HG02885 (cell line): Measurements from ENCODE around the gene LDB1.

ENCODE experiments used
- ATAC-seq: cut with Tn5 transposase; IDR thresholded peaks from one replicate; pipeline ENCODE4 v1.9.1; 2021; ENCODE audit warnings: mild to moderate bottlenecking; ENCODE audit not compliant: unreplicated experiment, poor library complexity

The LDB1 gene

GRCh38 chr10:102114861-102115618, 5.1 kb downstream of the LDB1 start:
- ATAC-seq: peak; percentile 69

- peak; percentile 15 for ATAC-seq
These were observed 6.0 kb downstream of the LDB1 start for GRCh38 chr10:102113956-102114857.

- no peak for ATAC-seq
These were observed 6.8 kb downstream of the LDB1 start for GRCh38 chr10:102113261-102113955.

GRCh38 chr10:102112210-102112817, 7.9 kb downstream of the LDB1 start:
- no peak for ATAC-seq

GRCh38 chr10:102111276-102111675, 8.9 kb downstream of the LDB1 start:
- no peak for ATAC-seq

GRCh38 chr10:102109166-102110116, 10.7 kb downstream of the LDB1 start:
- no peak for ATAC-seq

GRCh38 chr10:102106998-102107397, 13.2 kb downstream of the LDB1 start:
- no peak for ATAC-seq

- no peak for ATAC-seq
These were observed 17.7 kb downstream of the LDB1 start for GRCh38 chr10:102102421-102102820.

GRCh38 chr10:102101152-102101551, 19.0 kb downstream of the LDB1 start:
- ATAC-seq: no peak

GRCh38 chr10:102096449-102096848, 23.7 kb downstream of the LDB1 start:
- ATAC-seq: no peak

- ATAC-seq: no peak
These were observed 29.4 kb downstream of the LDB1 start for GRCh38 chr10:102090772-102091171.

- no peak for ATAC-seq
These were observed 34.0 kb downstream of the LDB1 start for GRCh38 chr10:102086196-102086595.

GRCh38 chr10:102085336-102085735, 34.8 kb downstream of the LDB1 start:
- ATAC-seq: no peak

GRCh38 chr10:102083541-102083940, 36.6 kb downstream of the LDB1 start:
- ATAC-seq: no peak

- peak; percentile 45 for ATAC-seq
These were observed 47.3 kb downstream of the LDB1 start for GRCh38 chr10:102072673-102073527.

GRCh38 chr10:102069071-102069470, 51.1 kb downstream of the LDB1 start:
- no peak for ATAC-seq

- no peak for ATAC-seq
These were observed 52.0 kb downstream of the LDB1 start for GRCh38 chr10:102068216-102068615.
